SH-SY5Y (cell line): ENCODE results near the gene TMEM178B.

ENCODE experiments used
- GATA2 ChIP-seq: IDR thresholded peaks from 2 replicates; pipeline ENCODE4 v1.6.1; 2011; ENCODE audit warnings: mild to moderate bottlenecking, low read depth, low read length
- GATA3 ChIP-seq: IDR thresholded peaks from 2 replicates; pipeline ENCODE4 v1.6.1; 2011; ENCODE audit warnings: low read depth, mild to moderate bottlenecking, low read length, moderate library complexity

- TF ChIP-seq GATA3, result no peak
- no peak for TF ChIP-seq GATA2
Observed at GRCh38 chr7:141415999-141416398, 342.1 kb downstream of the TMEM178B start.
